Left lobe of liver (tissue), 2 donors: Measurements from ENCODE around the gene SCFD2. TPM values are rescaled to one million over a fixed set of nuclear protein-coding genes. Genes with fewer than 3 reads are reported as not detected.

ENCODE experiments used
- ATAC-seq: fragments of 200-7000 bp; cut with Tn5 transposase; one replicate; pipeline ENCODE4 v1.9.1; 2020; ENCODE audit warnings: mild to moderate bottlenecking, moderate library complexity
- DNase-seq: peaks from one replicate; pipeline ENCODE4 v3.0.0-alpha.2; 2020; ENCODE audit warnings: low spot score
- total RNA-seq: library from RNA; stranded (reverse); gene quantifications from one replicate; pipeline ENCODE4 v1.2.1, GENCODE V29; 2021
- donor health status: DM: no; HTN: no; CAD: no; lungs with moderate emphysema.
- donor health status: DM: no; HTN: yes; CAD: no.

The SCFD2 gene
- total RNA-seq, 1 donor from 2014 or later = 9.4 TPM

- DNase-seq (no peak), ATAC-seq (no peak)
Observed at GRCh38 chr4:52904421-52904820, 461.4 kb downstream of the SCFD2 start.

- no peak for DNase-seq
- ATAC-seq = no peak
Observed at GRCh38 chr4:52903273-52903672, 462.6 kb downstream of the SCFD2 start.

- no peak for DNase-seq
Observed at GRCh38 chr4:52894443-52894842, 471.4 kb downstream of the SCFD2 start.

GRCh38 chr4:52892880-52893279 lies 473.0 kb downstream of the SCFD2 start:
- no peak for ATAC-seq
- no peak for DNase-seq

More at GRCh38 chr4:52894443-52894842, 471.4 kb downstream of the SCFD2 start:
- no peak for ATAC-seq

GRCh38 chr4:52891743-52892142 lies 474.1 kb downstream of the SCFD2 start:
- ATAC-seq (no peak), DNase-seq (no peak)

GRCh38 chr4:52890521-52890791 lies 475.4 kb downstream of the SCFD2 start:
- no peak for ATAC-seq
- DNase-seq = no peak

GRCh38 chr4:52889778-52890520 lies 475.9 kb downstream of the SCFD2 start:
- ATAC-seq = no peak
- no peak for DNase-seq

- DNase-seq = no peak
- ATAC-seq = no peak
Observed at GRCh38 chr4:52889354-52889753, 476.5 kb downstream of the SCFD2 start.

GRCh38 chr4:52884994-52885393 lies 480.9 kb downstream of the SCFD2 start:
- DNase-seq = no peak
- no peak for ATAC-seq

GRCh38 chr4:52883707-52884669 lies 481.9 kb downstream of the SCFD2 start:
- ATAC-seq = no peak
- no peak for DNase-seq

- ATAC-seq (no peak), DNase-seq (no peak)
Observed at GRCh38 chr4:52883183-52883621, 482.7 kb downstream of the SCFD2 start.

- ATAC-seq = no peak
Observed at GRCh38 chr4:52880994-52881393, 484.9 kb downstream of the SCFD2 start.

GRCh38 chr4:52879471-52879870 lies 486.4 kb downstream of the SCFD2 start:
- ATAC-seq (no peak), DNase-seq (no peak)

More at GRCh38 chr4:52880994-52881393, 484.9 kb downstream of the SCFD2 start:
- no peak for DNase-seq

- DNase-seq (no peak), ATAC-seq (no peak)
Observed at GRCh38 chr4:52877694-52878093, 488.2 kb downstream of the SCFD2 start.

- no peak for DNase-seq
- no peak for ATAC-seq
Observed at GRCh38 chr4:52877036-52877435, 488.8 kb downstream of the SCFD2 start.

- no peak for DNase-seq
Observed at GRCh38 chr4:52876069-52876468, 489.8 kb downstream of the SCFD2 start.

GRCh38 chr4:52874948-52875347 lies 490.9 kb downstream of the SCFD2 start:
- no peak for ATAC-seq
- no peak for DNase-seq

More at GRCh38 chr4:52876069-52876468, 489.8 kb downstream of the SCFD2 start:
- no peak for ATAC-seq

GRCh38 chr4:52873861-52874343 lies 492.0 kb downstream of the SCFD2 start:
- DNase-seq (no peak), ATAC-seq (no peak)

- DNase-seq (no peak), ATAC-seq (no peak)
Observed at GRCh38 chr4:52873191-52873590, 492.7 kb downstream of the SCFD2 start.

GRCh38 chr4:52870225-52870624 lies 495.6 kb downstream of the SCFD2 start:
- DNase-seq (no peak), ATAC-seq (no peak)

GRCh38 chr4:52869656-52870055 lies 496.2 kb downstream of the SCFD2 start:
- DNase-seq (no peak), ATAC-seq (no peak)

GRCh38 chr4:52869196-52869595 lies 496.7 kb downstream of the SCFD2 start:
- DNase-seq (no peak), ATAC-seq (peak; percentile 23)
